ENCODE results near the gene RHBG.

RHBG gene

DNA sequence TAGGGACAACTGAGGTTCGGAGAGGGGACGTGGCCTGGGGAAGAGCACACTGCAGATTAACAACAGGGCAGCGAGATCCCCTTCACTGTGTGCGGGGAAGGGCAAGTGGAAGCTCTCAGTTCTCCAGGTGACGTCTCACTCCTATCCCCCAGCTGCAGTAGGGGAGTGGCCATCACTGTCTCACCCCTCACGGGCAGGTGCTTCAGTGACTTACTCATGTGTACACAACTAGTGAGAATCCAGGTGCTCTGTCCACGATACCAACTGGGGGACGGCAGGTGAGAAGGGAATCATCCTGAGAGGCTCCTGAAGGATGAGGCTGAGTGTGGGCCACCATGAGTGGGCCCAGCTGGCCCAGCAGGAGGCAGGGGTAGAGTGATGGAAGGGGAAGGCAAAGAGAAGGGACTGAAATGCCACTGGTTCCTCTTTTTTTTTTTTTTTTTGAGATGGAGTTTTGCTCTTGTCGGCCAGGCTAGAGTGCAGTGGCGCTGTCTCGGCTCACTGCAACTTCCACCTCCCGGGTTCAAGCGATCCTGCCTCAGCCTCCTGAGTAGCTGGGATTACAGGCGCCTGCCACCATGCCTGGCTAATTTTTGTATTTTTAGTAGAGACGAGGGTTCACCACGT is 25.9 kb downstream of the RHBG start:
- no peaks in the 10 kb centered on the region for H3K9me3 Mint-ChIP-seq
- CTCF ChIA-PET: interaction anchor here (2.6 kb wide), 1 partner anchor 9 kb away, joined by 17 read pairs; no protein-coding TSS in a partner anchor
- no peaks in the 10 kb centered on the region for H3K4me1 Mint-ChIP-seq
- no peak for DNase-seq
- H3K27ac Mint-ChIP-seq: no peak overlapping the region
- H3K36me3 Mint-ChIP-seq: no peaks in the 10 kb centered on the region
- H3K4me3 Mint-ChIP-seq: no peak overlapping the region
- H3K27me3 Mint-ChIP-seq: peaks cover 44% of the 10 kb centered on the region

DNA sequence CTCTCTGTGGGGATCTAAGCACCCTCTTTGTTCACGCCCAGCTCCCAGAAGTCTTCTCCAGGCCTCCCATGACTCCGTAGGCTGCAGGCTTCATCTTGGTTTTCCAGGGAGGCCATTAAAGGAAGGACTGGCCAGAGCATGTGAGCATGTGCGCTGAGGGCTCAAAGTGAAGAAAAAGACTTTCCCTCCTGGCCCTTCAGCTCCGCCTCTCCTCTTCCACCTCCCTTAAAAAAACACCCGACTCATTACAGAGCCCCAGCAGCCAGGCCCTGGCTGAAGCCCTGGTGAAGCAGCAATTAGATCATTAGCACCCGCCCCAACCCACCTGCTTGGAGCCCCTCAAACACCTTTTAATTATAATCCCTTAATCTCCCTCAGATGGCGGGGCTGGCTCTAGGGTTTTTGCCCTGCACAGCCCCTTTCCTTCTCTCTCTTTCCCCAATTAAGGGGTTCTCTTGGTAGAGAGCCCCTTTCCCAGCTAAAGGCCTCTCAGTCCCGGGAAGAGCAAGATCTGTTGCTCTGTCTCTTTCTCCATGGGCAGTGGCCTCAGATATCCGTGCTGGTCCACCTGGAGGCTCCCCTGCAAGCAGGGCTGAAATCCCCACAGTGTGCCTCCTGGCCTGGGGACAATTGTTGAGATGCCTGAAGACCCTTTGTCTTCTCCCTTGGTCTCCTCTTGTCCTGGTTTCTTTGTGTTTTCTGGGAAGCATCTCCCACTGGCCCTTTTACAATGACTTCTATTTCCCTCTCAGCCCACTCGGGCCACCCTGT is 30.5 kb downstream of the RHBG start:
- Mint-ChIP-seq H3K9me3 (no peaks in the 10 kb centered on the region), H3K27me3 (peaks cover 55% of the 10 kb centered on the region), H3K36me3 (no peaks in the 10 kb centered on the region), H3K4me3 (no peak overlapping the region), H3K4me1 (no peaks in the 10 kb centered on the region), H3K27ac (no peak overlapping the region)
- no peak for DNase-seq
- CTCF ChIA-PET: no interaction called here

DNA sequence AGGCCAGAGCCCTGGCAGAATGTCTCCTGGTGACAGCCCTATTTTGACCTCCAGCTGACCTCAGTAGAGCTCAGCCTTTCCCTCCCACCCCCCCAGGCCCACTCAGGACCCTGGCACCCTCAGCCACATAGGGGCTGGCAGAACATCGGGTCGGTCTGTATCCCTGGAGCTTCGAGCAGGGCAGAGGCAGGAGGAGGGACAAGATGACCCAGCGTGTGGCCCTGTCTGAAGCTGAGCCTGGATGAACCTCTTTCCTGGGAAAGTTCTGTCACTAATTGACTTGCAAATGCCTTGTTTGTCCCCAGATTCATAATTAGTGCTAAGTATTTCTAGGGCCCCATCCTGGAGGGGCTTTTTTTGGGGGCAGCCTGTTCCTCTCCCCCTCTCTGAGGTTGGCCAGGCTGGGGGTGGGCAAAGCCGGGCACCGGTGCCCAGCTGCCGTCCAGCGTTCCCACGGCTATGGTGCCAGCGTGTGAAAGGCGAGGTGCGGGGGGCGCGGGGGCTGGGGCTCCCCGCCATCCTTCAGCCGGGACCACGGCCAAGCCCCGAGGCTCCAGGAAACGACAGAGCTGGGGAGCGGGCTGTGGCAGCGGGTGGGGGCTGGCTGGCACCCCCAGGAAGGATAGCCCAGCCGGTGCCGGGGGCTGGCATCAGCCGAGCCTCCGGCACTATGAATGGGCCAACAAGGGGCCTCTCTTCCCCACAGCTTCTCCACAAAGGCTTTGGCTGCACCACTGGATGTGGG is 31.4 kb downstream of the RHBG start:
- peaks cover 59% of the 10 kb centered on the region for H3K27me3 Mint-ChIP-seq

DNA sequence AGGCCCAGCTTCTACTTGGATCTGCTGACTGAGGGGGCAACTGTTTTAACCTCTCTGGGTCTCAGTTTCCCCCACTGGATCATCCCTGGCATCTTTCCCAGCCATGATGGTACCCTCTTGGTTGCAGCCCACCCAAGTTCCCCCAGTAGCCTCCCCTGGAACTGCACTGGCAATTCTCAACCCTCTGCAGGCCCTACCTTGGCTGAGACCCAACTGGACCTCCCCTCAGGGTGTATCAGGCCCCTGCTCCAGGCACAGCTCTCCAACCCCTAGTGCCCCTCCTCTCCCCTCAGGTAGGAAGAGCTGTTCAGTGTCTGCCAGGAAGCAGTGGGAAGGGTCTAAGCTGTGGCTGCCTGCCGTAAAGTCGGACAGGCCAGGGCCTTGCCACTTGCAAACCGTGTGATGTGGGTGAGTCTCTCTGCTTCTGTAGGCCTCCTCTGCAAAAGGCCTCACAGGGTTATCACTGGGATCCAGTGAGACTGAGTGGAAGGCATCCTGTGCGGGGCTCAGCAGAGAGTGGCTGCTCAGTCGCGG is 32.1 kb downstream of the RHBG start:
- no peaks in the 10 kb centered on the region for H3K36me3 Mint-ChIP-seq
- H3K9me3 Mint-ChIP-seq: no peaks in the 10 kb centered on the region
- H3K4me3 Mint-ChIP-seq: no peak overlapping the region
- H3K27ac Mint-ChIP-seq: no peak overlapping the region
- CTCF ChIA-PET: interaction anchor here (1.5 kb wide), 1 partner anchor 45 kb away, joined by 5 read pairs; no protein-coding TSS in a partner anchor
- peaks cover 65% of the 10 kb centered on the region for H3K27me3 Mint-ChIP-seq
- DNase-seq: no peak
- H3K4me1 Mint-ChIP-seq: no peaks in the 10 kb centered on the region

More for the DNA sequence above, 31.4 kb downstream of the RHBG start:
- Mint-ChIP-seq H3K4me3 (no peak overlapping the region), H3K36me3 (no peaks in the 10 kb centered on the region), H3K9me3 (no peaks in the 10 kb centered on the region), H3K4me1 (no peaks in the 10 kb centered on the region), H3K27ac (no peak overlapping the region)
- no peak for DNase-seq
- CTCF ChIA-PET: no interaction called here

DNA sequence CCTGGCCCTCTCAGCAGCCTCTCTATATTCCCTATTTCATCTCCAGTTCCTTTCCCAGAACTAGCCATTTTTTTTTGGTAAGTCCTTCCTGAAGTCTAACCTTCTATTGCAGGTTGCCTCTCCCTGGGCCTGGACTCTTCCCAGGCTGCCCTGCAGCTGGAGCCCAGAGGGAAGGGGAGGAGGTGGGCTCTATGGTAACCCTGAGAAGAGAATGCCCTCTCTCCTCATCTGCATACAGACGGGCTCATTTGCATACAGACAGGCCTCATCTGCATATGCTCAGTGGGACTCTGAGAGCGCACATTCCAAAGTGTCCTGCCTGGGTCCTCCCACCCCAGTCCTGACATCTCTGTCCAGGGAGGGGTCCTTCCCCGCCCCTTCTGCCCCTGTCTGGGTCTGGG is 32.7 kb downstream of the RHBG start:
- Mint-ChIP-seq H3K9me3 (no peaks in the 10 kb centered on the region), H3K4me3 (no peak overlapping the region), H3K27ac (no peak overlapping the region), H3K27me3 (peaks cover 66% of the 10 kb centered on the region), H3K36me3 (no peaks in the 10 kb centered on the region), H3K4me1 (no peaks in the 10 kb centered on the region)
- CTCF ChIA-PET: interaction anchor here (1.5 kb wide), 1 partner anchor 45 kb away, joined by 5 read pairs; no protein-coding TSS in a partner anchor
- DNase-seq: no peak

DNA sequence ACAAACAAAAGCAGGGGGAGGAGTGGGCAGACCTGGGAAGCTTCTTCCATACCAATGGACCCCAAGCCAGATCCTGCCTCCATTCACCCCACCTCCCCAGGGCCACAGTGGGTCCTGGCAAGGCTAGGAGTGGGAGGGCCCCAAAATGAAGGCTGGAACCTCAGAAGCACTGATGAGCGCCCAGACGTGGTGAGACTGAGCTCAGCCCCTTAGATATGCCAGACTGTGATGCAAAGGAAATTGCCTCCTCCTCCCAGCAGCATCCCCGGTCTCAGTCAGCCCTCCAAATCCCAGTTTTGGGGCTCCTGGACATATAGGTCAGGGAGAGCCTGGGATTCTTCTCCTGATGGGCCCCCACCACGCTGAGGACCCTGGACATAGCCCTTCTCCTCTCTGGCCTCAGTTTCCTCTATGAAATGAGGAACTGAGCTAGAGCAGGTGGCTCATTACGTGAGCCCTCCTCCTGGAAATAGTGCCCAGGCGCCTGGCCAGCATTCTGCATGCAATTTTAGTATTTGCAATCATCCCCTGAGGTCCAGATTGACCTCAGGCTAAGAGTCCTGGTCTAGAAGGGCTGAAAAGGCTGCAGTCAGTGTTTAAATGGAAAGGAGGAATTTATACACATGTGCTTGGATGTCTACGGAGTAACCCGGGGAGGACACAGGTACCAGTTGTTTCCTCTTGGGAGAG is 33.5 kb downstream of the RHBG start:
- Mint-ChIP-seq H3K4me3 (no peak overlapping the region), H3K36me3 (no peaks in the 10 kb centered on the region), H3K27ac (no peak overlapping the region), H3K27me3 (peaks cover 74% of the 10 kb centered on the region), H3K4me1 (no peaks in the 10 kb centered on the region), H3K9me3 (no peaks in the 10 kb centered on the region)
- no peak for DNase-seq
- CTCF ChIA-PET: interaction anchor here (1.0 to 1.5 kb wide), 2 partner anchors 44 to 287 kb away, joined by 3 to 5 read pairs; no protein-coding TSS in a partner anchor

DNA sequence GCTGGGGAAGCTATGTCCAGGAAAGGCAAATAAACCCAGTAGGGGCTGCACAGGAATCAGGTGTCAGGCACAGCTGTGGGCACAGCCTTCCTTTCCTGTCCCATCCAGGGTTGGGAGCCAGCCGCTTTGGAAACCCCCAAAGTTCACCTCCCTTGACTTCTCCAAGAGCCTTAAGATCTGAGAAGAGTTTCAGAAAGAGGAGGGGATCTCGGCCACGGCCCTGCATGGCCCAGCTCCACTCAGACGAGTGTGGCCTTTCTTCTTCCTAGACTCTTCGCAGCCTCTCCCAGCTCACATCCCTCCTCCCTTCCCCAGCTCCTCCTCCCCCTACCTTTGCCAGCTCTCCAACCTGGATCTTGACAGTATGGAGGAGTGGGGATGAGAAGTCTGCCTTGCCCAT is 36.7 kb downstream of the RHBG start:
- H3K4me3 Mint-ChIP-seq: no peak overlapping the region
- no peaks in the 10 kb centered on the region for H3K9me3 Mint-ChIP-seq
- no peak for DNase-seq
- CTCF ChIA-PET: interaction anchor here (2.1 kb wide), 1 partner anchor 20 kb away, joined by 12 read pairs; no protein-coding TSS in a partner anchor
- H3K4me1 Mint-ChIP-seq: no peaks in the 10 kb centered on the region
- H3K27me3 Mint-ChIP-seq: peaks cover 96% of the 10 kb centered on the region
- H3K27ac Mint-ChIP-seq: no peak overlapping the region
- no peaks in the 10 kb centered on the region for H3K36me3 Mint-ChIP-seq

DNA sequence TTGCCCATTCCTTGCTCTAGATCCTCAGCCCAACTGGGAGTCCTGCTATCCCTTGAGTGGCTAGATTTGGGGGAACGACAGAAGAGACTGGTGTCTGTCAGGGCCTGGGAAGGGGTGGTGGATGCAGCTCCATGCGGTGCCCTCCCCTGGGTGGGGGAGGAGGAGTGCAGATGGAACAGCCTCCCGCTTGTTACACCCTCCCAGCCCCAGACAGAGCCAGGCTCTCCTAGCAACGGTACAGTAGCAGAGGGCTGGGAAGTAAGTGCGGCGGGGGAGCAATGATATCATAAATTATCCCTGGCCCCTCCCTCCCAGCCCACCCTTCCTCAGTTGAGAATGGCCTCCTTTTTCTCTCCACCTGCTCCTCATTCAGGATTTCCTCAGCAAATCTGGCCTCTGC is 37.2 kb downstream of the RHBG start:
- no peak for DNase-seq
- H3K27ac Mint-ChIP-seq: no peak overlapping the region
- H3K36me3 Mint-ChIP-seq: no peaks in the 10 kb centered on the region
- CTCF ChIA-PET: interaction anchor here (1.4 to 2.1 kb wide), 2 partner anchors 21 to 40 kb away, joined by 3 to 12 read pairs; no protein-coding TSS in a partner anchor
- no peak overlapping the region for H3K4me3 Mint-ChIP-seq
- H3K27me3 Mint-ChIP-seq: peaks cover 97% of the 10 kb centered on the region
- H3K4me1 Mint-ChIP-seq: no peaks in the 10 kb centered on the region
- no peaks in the 10 kb centered on the region for H3K9me3 Mint-ChIP-seq

DNA sequence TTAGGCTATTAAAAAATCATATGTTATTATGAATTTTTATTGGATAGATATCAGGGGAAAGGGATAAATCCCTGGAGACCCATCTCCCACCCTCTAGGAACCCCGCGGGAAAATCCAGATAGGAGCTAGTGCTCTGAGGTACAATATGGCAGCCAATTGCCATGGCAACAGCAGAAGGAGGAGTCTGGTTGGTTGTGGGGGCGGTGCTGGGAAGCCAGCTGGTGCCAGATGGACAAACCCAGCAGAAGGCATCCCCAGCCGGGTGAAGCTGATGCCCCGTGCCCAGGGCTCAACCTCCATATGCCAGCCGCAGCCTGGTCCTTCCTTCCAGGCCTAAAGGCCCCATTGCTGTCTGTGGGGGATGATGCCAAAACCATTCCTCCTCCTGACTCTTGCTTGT is 38.3 kb downstream of the RHBG start:
- no peak for DNase-seq
- Mint-ChIP-seq H3K36me3 (no peaks in the 10 kb centered on the region), H3K4me1 (no peaks in the 10 kb centered on the region), H3K4me3 (no peak overlapping the region), H3K27me3 (peaks cover 97% of the 10 kb centered on the region), H3K27ac (no peak overlapping the region), H3K9me3 (no peaks in the 10 kb centered on the region)
- CTCF ChIA-PET: interaction anchor here (1.4 to 2.4 kb wide), 2 partner anchors 12 to 39 kb away, joined by 3 to 8 read pairs; no protein-coding TSS in a partner anchor

DNA sequence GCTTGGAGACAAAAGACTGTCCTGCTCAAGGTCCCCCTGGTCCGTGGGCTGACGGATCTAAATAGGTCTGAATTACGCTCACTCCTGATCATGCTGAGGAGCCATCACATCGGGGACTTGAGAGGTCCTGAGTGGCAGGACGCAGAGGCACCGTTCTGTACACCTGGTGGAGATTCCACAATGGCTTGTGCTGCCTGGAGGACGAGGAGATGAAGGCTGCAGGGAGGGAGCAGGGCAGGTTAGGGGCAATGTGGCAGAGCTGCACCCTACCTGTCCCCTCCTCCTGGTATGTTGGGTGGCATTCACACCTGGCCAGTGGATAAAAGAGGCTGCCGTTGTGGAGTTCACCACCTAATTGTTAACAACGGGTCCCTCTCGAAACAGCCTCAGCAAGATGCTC is 38.7 kb downstream of the RHBG start:
- H3K4me1 Mint-ChIP-seq: no peaks in the 10 kb centered on the region
- no peak for DNase-seq
- no peaks in the 10 kb centered on the region for H3K36me3 Mint-ChIP-seq
- no peaks in the 10 kb centered on the region for H3K9me3 Mint-ChIP-seq
- peaks cover 97% of the 10 kb centered on the region for H3K27me3 Mint-ChIP-seq
- H3K4me3 Mint-ChIP-seq: no peak overlapping the region
- no peak overlapping the region for H3K27ac Mint-ChIP-seq
- CTCF ChIA-PET: interaction anchor here (1.4 to 3.8 kb wide), 4 partner anchors 12 to 38 kb away, joined by 3 to 15 read pairs (median 10); no protein-coding TSS in a partner anchor

DNA sequence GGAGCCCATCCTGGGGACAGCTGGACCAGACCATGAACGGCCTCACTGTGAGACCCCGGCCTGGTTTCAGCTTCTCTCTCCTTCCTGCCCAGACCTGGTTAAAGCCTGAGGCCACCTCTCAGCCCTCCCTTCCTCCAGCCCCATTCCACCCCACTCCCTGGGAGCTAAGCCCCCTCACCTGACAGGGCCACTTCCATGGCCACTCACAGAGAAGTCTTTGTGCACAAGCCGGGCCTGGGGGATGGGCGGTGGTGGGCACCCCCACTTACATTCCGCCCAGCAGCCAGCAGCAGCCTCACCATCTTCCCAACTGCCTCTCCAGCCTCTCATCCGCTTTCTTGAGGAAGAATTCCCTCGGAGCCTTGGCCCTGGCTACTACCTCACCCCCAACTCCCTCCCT is 40.4 kb downstream of the RHBG start:
- Mint-ChIP-seq H3K9me3 (no peaks in the 10 kb centered on the region), H3K4me1 (no peaks in the 10 kb centered on the region), H3K4me3 (no peak overlapping the region), H3K27me3 (peaks cover 95% of the 10 kb centered on the region), H3K36me3 (no peaks in the 10 kb centered on the region), H3K27ac (no peak overlapping the region)
- no peak for DNase-seq
- CTCF ChIA-PET: interaction anchor here (1.2 to 3.8 kb wide), 3 partner anchors 24 to 36 kb away, joined by 3 to 15 read pairs (median 12); no protein-coding TSS in a partner anchor

DNA sequence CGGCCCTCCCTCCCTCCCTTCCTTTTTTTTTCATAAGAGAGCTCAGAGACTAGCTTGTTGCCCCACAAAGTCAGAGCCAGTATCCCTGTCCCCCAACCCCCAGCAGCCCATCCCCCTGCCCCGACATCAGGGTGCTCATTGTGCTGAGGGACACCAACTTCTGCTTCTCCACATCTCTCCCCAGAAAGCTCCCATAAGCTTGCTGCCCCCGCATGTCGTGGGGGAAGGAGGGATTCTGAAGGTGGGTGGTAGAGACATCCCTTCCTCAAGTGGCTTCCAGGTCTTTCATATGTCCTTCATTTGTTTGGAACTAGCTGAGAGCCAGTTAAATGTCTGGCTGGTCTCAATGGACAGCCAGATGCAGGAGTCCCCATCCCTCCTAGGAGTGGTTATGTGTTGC is 41.2 kb downstream of the RHBG start:
- no peak for DNase-seq
- peaks cover 95% of the 10 kb centered on the region for H3K27me3 Mint-ChIP-seq
- no peak overlapping the region for H3K27ac Mint-ChIP-seq
- no peaks in the 10 kb centered on the region for H3K9me3 Mint-ChIP-seq
- H3K36me3 Mint-ChIP-seq: no peaks in the 10 kb centered on the region
- no peaks in the 10 kb centered on the region for H3K4me1 Mint-ChIP-seq
- no peak overlapping the region for H3K4me3 Mint-ChIP-seq
- CTCF ChIA-PET: interaction anchor here (1.2 to 3.8 kb wide), 3 partner anchors 25 to 36 kb away, joined by 3 to 15 read pairs (median 12); no protein-coding TSS in a partner anchor

DNA sequence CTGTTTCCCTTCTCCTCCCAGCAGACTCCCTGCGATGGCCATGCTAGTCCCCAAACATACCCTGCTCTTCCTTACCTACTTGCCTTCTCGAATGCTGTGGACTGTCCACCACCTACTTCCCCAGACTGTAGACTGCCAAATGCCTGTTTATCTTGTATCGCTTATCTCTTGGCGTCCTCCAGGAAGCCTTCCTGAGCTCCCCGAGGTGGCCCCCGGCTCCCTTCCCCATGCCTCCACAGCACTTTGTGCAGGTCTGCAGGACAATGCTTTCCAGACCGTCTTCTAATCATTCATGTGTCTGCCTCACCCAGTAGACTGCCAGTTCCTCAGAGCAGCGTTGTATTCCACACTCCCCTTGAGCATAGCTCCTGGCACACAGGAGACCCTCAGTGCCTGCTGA is 41.7 kb downstream of the RHBG start:
- peaks cover 95% of the 10 kb centered on the region for H3K27me3 Mint-ChIP-seq
- no peak for DNase-seq
- H3K9me3 Mint-ChIP-seq: no peaks in the 10 kb centered on the region
- H3K36me3 Mint-ChIP-seq: no peaks in the 10 kb centered on the region
- no peak overlapping the region for H3K4me3 Mint-ChIP-seq
- no peaks in the 10 kb centered on the region for H3K4me1 Mint-ChIP-seq
- no peak overlapping the region for H3K27ac Mint-ChIP-seq
- CTCF ChIA-PET: interaction anchor here (1.2 to 3.8 kb wide), 3 partner anchors 25 to 35 kb away, joined by 3 to 15 read pairs (median 12); no protein-coding TSS in a partner anchor

Measured in activated naive CD4-positive, alpha-beta T cell treated with anti-CD3 and anti-CD28 coated beads, Interleukin-2, amount 10 ng/mL, durations not matched to agents 7 days and 5 days (primary cell).